Measurements from ENCODE around the gene LBX1.

The LBX1 gene

GRCh38 chr10:101229266-101230182 lies at the start of gene LBX1:
Gene LBX1 (minus strand): TSS chr10:101229463. CDS start chr10:101228815, 648 bp downstream.
- CTCF ChIA-PET, result interaction anchor here (0.9 to 1.8 kb wide), 4 partner anchors 9 to 61 kb away, joined by 3 to 4 read pairs (median 4); no protein-coding TSS in a partner anchor
- H3K9me3 Mint-ChIP-seq, result no peaks in the 10 kb centered on the region

GRCh38 chr10:101273741-101274140 lies 44.5 kb upstream of the LBX1 start:
- H3K36me3 Mint-ChIP-seq, result no peaks in the 10 kb centered on the region
- no peak overlapping the region for H3K27ac Mint-ChIP-seq
- H3K9me3 Mint-ChIP-seq, result no peaks in the 10 kb centered on the region
- DNase-seq, result no peak
- H3K4me3 Mint-ChIP-seq, result no peak overlapping the region
- H3K27me3 Mint-ChIP-seq, result peaks cover 36% of the 10 kb centered on the region
- peaks cover 2% of the 10 kb centered on the region for H3K4me1 Mint-ChIP-seq
- CTCF ChIA-PET, result interaction anchor here (1.1 to 1.7 kb wide), 5 partner anchors 10 to 297 kb away, joined by 3 to 4 read pairs (median 3); no protein-coding TSS in a partner anchor

More at GRCh38 chr10:101229266-101230182, at the start of gene LBX1:
- Mint-ChIP-seq H3K4me3 (peak within 1 kb of the TSS; percentile 2), H3K36me3 (peaks cover 5% of the 10 kb centered on the region), H3K27ac (peak within 1 kb of the TSS; percentile 79), H3K4me1 (peaks cover 33% of the 10 kb centered on the region), H3K27me3 (peaks cover 100% of the 10 kb centered on the region)
- no peak for DNase-seq

- no peak overlapping the region for H3K4me3 Mint-ChIP-seq
- H3K27ac Mint-ChIP-seq, result no peak overlapping the region
- DNase-seq, result no peak
- no peaks in the 10 kb centered on the region for H3K36me3 Mint-ChIP-seq
- CTCF ChIA-PET, result interaction anchor here (1.1 to 1.7 kb wide), 8 partner anchors 9 to 298 kb away, joined by 3 to 8 read pairs (median 4); no protein-coding TSS in a partner anchor
- H3K4me1 Mint-ChIP-seq, result peaks cover 2% of the 10 kb centered on the region
- H3K9me3 Mint-ChIP-seq, result no peaks in the 10 kb centered on the region
- H3K27me3 Mint-ChIP-seq, result peaks cover 36% of the 10 kb centered on the region
Observed at GRCh38 chr10:101273330-101273729, 44.1 kb upstream of the LBX1 start.

- Mint-ChIP-seq H3K27me3 (peaks cover 36% of the 10 kb centered on the region), H3K27ac (no peak overlapping the region), H3K36me3 (no peaks in the 10 kb centered on the region), H3K4me3 (no peak overlapping the region), H3K9me3 (no peaks in the 10 kb centered on the region), H3K4me1 (peaks cover 2% of the 10 kb centered on the region)
- CTCF ChIA-PET, result interaction anchor here (0.6 to 1.9 kb wide), 18 partner anchors 9 to 433 kb away, joined by 3 to 9 read pairs (median 4); no protein-coding TSS in a partner anchor
- peak; percentile 72 for DNase-seq
Observed at GRCh38 chr10:101272229-101272868, 43.1 kb upstream of the LBX1 start.

- CTCF ChIA-PET, result interaction anchor here (1.2 to 1.6 kb wide), 2 partner anchors 11 to 171 kb away, joined by 4 to 7 read pairs; no protein-coding TSS in a partner anchor
- no peak overlapping the region for H3K4me3 Mint-ChIP-seq
- no peak for DNase-seq
- H3K4me1 Mint-ChIP-seq, result peaks cover 2% of the 10 kb centered on the region
- H3K27me3 Mint-ChIP-seq, result peaks cover 31% of the 10 kb centered on the region
- H3K36me3 Mint-ChIP-seq, result no peaks in the 10 kb centered on the region
- H3K27ac Mint-ChIP-seq, result no peak overlapping the region
- no peaks in the 10 kb centered on the region for H3K9me3 Mint-ChIP-seq
Observed at GRCh38 chr10:101270763-101271162, 41.5 kb upstream of the LBX1 start.

GRCh38 chr10:101267776-101268175 lies 38.5 kb upstream of the LBX1 start:
- Mint-ChIP-seq H3K27ac (no peak overlapping the region), H3K27me3 (peaks cover 42% of the 10 kb centered on the region), H3K9me3 (no peaks in the 10 kb centered on the region), H3K4me1 (peaks cover 2% of the 10 kb centered on the region), H3K36me3 (no peaks in the 10 kb centered on the region), H3K4me3 (no peak overlapping the region)
- CTCF ChIA-PET, result no interaction called here
- no peak for DNase-seq

GRCh38 chr10:101267290-101267680 lies 38.0 kb upstream of the LBX1 start:
- Mint-ChIP-seq H3K27me3 (peaks cover 39% of the 10 kb centered on the region), H3K36me3 (no peaks in the 10 kb centered on the region), H3K4me3 (no peak overlapping the region), H3K9me3 (no peaks in the 10 kb centered on the region), H3K27ac (no peak overlapping the region), H3K4me1 (peaks cover under 1% of the 10 kb centered on the region)
- CTCF ChIA-PET, result no interaction called here
- no peak for DNase-seq

GRCh38 chr10:101266381-101267289 lies 37.4 kb upstream of the LBX1 start:
- Mint-ChIP-seq H3K4me1 (no peaks in the 10 kb centered on the region), H3K36me3 (no peaks in the 10 kb centered on the region), H3K4me3 (no peak overlapping the region), H3K27ac (no peak overlapping the region), H3K27me3 (peaks cover 39% of the 10 kb centered on the region), H3K9me3 (no peaks in the 10 kb centered on the region)
- CTCF ChIA-PET, result no interaction called here
- no peak for DNase-seq

- Mint-ChIP-seq H3K4me3 (no peak overlapping the region), H3K27me3 (peaks cover 54% of the 10 kb centered on the region), H3K36me3 (no peaks in the 10 kb centered on the region), H3K4me1 (no peaks in the 10 kb centered on the region), H3K9me3 (no peaks in the 10 kb centered on the region), H3K27ac (no peak overlapping the region)
- no peak for DNase-seq
- CTCF ChIA-PET, result interaction anchor here (1.0 to 1.7 kb wide), 3 partner anchors 9 to 178 kb away, joined by 3 to 8 read pairs (median 5); no protein-coding TSS in a partner anchor
Observed at GRCh38 chr10:101263150-101263752, 34.0 kb upstream of the LBX1 start.

GRCh38 chr10:101262147-101262546 lies 32.9 kb upstream of the LBX1 start:
- Mint-ChIP-seq H3K4me1 (no peaks in the 10 kb centered on the region), H3K9me3 (peaks cover 3% of the 10 kb centered on the region), H3K4me3 (no peak overlapping the region), H3K27me3 (peaks cover 54% of the 10 kb centered on the region), H3K27ac (no peak overlapping the region), H3K36me3 (peaks cover 2% of the 10 kb centered on the region)
- CTCF ChIA-PET, result interaction anchor here (0.6 kb wide), 1 partner anchor 125 kb away, joined by 3 read pairs; no protein-coding TSS in a partner anchor
- no peak for DNase-seq

- Mint-ChIP-seq H3K36me3 (peaks cover 2% of the 10 kb centered on the region), H3K27me3 (peaks cover 54% of the 10 kb centered on the region), H3K4me1 (no peaks in the 10 kb centered on the region), H3K9me3 (peaks cover 3% of the 10 kb centered on the region), H3K27ac (no peak overlapping the region), H3K4me3 (no peak overlapping the region)
- no peak for DNase-seq
- CTCF ChIA-PET, result interaction anchor here (0.6 to 1.0 kb wide), 2 partner anchors 125 to 309 kb away, joined by 3 read pairs; no protein-coding TSS in a partner anchor
Observed at GRCh38 chr10:101261702-101262101, 32.4 kb upstream of the LBX1 start.

- CTCF ChIA-PET, result interaction anchor here (0.7 to 1.5 kb wide), 3 partner anchors 31 to 310 kb away, joined by 3 to 5 read pairs (median 3); no protein-coding TSS in a partner anchor
- DNase-seq, result no peak
Observed at GRCh38 chr10:101260764-101261481, 31.7 kb upstream of the LBX1 start.

More at GRCh38 chr10:101260764-101261481, 31.7 kb upstream of the LBX1 start:
- peaks cover 54% of the 10 kb centered on the region for H3K27me3 Mint-ChIP-seq
- peaks cover 3% of the 10 kb centered on the region for H3K9me3 Mint-ChIP-seq
- peaks cover 2% of the 10 kb centered on the region for H3K36me3 Mint-ChIP-seq
- H3K4me1 Mint-ChIP-seq, result no peaks in the 10 kb centered on the region
- H3K4me3 Mint-ChIP-seq, result no peak overlapping the region
- no peak overlapping the region for H3K27ac Mint-ChIP-seq

Data from activated naive CD4-positive, alpha-beta T cell treated with anti-CD3 and anti-CD28 coated beads, Interleukin-2, amount 10 ng/mL, durations not matched to agents 7 days and 5 days (primary cell).